ENCODE results near the gene CCDC124. TPM values are rescaled to one million over a fixed set of nuclear protein-coding genes. Genes with fewer than 3 reads are reported as not detected.

Gene CCDC124
- total and polyA plus RNA-seq, 10 of the 15 experiments (the other 5 are each of a cell fraction or from before 2014, with no cell fraction given) = 3.7 to 184 (median 51.8) TPM

DNA sequence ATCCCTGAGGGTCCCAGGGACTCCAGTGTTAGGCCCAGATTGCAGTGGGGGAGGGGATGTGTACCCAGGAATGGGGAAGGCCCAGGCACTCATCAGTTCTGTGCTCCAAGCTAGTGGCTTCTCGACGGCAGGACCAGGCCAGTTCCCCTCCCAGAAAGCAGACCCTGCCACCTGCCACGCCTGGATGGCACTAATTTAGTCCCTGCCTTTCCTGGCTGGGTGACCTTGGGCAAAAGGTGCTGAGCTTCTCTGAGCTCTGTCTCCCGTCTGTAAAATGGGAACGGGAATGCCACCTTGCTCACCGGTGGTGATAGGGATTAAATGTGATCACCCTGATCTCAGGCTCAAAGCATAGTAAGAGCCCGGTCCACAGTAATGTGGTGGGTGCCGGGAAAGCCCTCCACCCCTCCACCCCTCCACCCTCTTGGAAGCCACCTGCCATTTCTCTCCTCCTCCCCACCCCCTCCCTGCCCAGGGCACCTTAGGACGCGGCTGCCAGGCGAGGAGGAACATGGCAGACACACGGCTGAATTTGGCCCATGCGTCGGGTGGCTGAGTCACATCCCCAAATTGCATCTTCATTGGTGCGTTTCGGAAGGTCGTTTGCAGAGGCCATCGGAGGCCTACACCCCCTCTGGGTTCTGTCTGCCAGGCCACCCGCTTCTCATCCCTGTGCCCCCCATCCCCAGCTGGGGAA lies 36.4 kb downstream of the CCDC124 start:
- FAIRE-seq (no peak), DNase-seq (ENCODE audit: low read depth, low spot score) (no peak), ATAC-seq (no peak)
- ChIA-PET POLR2A (no interaction called here), SMC1A (ENCODE audit: uncharacterized antibody, unreplicated experiment) (interaction anchor here (1.2 kb wide), 2 partner anchors 13 to 26 kb away, joined by 3 read pairs; no protein-coding TSS in a partner anchor), RAD21 (ENCODE audit: unreplicated experiment) (interaction anchor here (1.1 kb wide), 1 partner anchor 28 kb away, joined by 4 read pairs; no protein-coding TSS in a partner anchor), CTCF (interaction anchor here (0.9 to 1.1 kb wide), 2 partner anchors 16 to 31 kb away, joined by 3 read pairs; no protein-coding TSS in a partner anchor)
- H2AFZ ChIP-seq (ENCODE audit: control insufficient read depth, low read depth, low read length) = no peak overlapping the region
- H3K27me3 ChIP-seq (replicated peaks in 1 of 2; ENCODE audit: control insufficient read depth in 2 of 2, insufficient read depth in 2 of 2, low read length in 1 of 2) = peaks cover 3 to 11% of the 10 kb centered on the region in 2 experiments
- H3K27ac ChIP-seq (ENCODE audit: control insufficient read depth, insufficient read depth) = no peak overlapping the region
- BruUV-seq (replicated peaks) = no TSS peak
- in situ Hi-C loops (cut with MboI) (no loop called here), intact Hi-C loops (cut with micrococcal nuclease; ENCODE audit: unreplicated experiment) (no loop called here)
- H3K36me3 ChIP-seq (ENCODE audit: control insufficient read depth in 2 of 2, insufficient read depth in 2 of 2, low read length in 1 of 2) = no peaks in the 10 kb centered on the region
- H3K9me3 ChIP-seq (replicated peaks; ENCODE audit: control insufficient read depth, insufficient read depth, low read length) = no peaks in the 10 kb centered on the region
- WGBS (ENCODE audit: insufficient coverage, insufficient replicate concordance, low lambda C conversion rate, missing lambda C conversion rate) = 50% methylated on average over 15 of the region's 19 CpGs
- no peak overlapping the region for H3K4me2 ChIP-seq (ENCODE audit: control insufficient read depth, insufficient read depth)
- no peaks in the 10 kb centered on the region for H3K4me1 ChIP-seq (ENCODE audit: control insufficient read depth, insufficient read depth, low read length)
- H4K20me1 ChIP-seq (ENCODE audit: control insufficient read depth, insufficient read depth) = no peaks in the 10 kb centered on the region; the same call in 1 of the 2 replicates
- no peak overlapping the region for H3K4me3 ChIP-seq
- H3K9ac ChIP-seq (ENCODE audit: control insufficient read depth, insufficient read depth, low read length) = no peak overlapping the region
- no peaks in the 10 kb centered on the region for H3K79me2 ChIP-seq (ENCODE audit: control insufficient read depth, insufficient read depth, low read length)
- TF ChIP-seq, protein P1, sequence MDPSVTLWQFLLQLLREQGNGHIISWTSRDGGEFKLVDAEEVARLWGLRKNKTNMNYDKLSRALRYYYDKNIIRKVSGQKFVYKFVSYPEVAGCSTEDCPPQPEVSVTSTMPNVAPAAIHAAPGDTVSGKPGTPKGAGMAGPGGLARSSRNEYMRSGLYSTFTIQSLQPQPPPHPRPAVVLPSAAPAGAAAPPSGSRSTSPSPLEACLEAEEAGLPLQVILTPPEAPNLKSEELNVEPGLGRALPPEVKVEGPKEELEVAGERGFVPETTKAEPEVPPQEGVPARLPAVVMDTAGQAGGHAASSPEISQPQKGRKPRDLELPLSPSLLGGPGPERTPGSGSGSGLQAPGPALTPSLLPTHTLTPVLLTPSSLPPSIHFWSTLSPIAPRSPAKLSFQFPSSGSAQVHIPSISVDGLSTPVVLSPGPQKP (IDR thresholded peaks at IDR 0.05; ENCODE audit: low read depth, low read length) = no peak
- no peak for TF ChIP-seq NFXL1 (IDR thresholded peaks at IDR 0.05; ENCODE audit: borderline replicate concordance)
- TF ChIP-seq PKNOX1 (IDR thresholded peaks at IDR 0.05) = no peak
- TF ChIP-seq CHD4 (IDR thresholded peaks at IDR 0.05) = no peak
- TF ChIP-seq TCF7 (IDR thresholded peaks at IDR 0.05; ENCODE audit: borderline replicate concordance) = no peak
- TF ChIP-seq, protein P2, sequence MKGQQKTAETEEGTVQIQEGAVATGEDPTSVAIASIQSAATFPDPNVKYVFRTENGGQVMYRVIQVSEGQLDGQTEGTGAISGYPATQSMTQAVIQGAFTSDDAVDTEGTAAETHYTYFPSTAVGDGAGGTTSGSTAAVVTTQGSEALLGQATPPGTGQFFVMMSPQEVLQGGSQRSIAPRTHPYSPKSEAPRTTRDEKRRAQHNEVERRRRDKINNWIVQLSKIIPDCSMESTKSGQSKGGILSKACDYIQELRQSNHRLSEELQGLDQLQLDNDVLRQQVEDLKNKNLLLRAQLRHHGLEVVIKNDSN (IDR thresholded peaks at IDR 0.05; ENCODE audit: borderline replicate concordance, extremely low read length, insufficient read depth, low read depth, low read length) = no peak
- TF ChIP-seq LARP7 (IDR thresholded peaks at IDR 0.05) = no peak
- TF ChIP-seq TAF1 (IDR thresholded peaks at IDR 0.05; ENCODE audit: borderline replicate concordance, low read depth, low read length) = no peak
- TF ChIP-seq ASH2L (IDR thresholded peaks at IDR 0.05; ENCODE audit: borderline replicate concordance, low read depth) = no peak
- TF ChIP-seq KAT2A (conservative IDR thresholded peaks at IDR 0.05; ENCODE audit: control insufficient read depth, low read depth, low read length) = no peak
- TF ChIP-seq RAD21 (IDR thresholded peaks at IDR 0.05; ENCODE audit: insufficient read depth, low read depth, low read length) = no peak
- no peak for TF ChIP-seq USF2 (IDR thresholded peaks at IDR 0.05; ENCODE audit: borderline replicate concordance, low read depth, low read length)
- no peak for TF ChIP-seq SPI1 (IDR thresholded peaks at IDR 0.05; ENCODE audit: borderline replicate concordance, insufficient read depth, low read depth, low read length)
- no peak for TF ChIP-seq TCF3 (IDR thresholded peaks at IDR 0.05; ENCODE audit: borderline replicate concordance, insufficient read depth, low read depth, low read length)
- TF ChIP-seq ZNF274 (IDR thresholded peaks at IDR 0.05; ENCODE audit: insufficient read depth, insufficient read length) = no peak
- TF ChIP-seq, protein P3, sequence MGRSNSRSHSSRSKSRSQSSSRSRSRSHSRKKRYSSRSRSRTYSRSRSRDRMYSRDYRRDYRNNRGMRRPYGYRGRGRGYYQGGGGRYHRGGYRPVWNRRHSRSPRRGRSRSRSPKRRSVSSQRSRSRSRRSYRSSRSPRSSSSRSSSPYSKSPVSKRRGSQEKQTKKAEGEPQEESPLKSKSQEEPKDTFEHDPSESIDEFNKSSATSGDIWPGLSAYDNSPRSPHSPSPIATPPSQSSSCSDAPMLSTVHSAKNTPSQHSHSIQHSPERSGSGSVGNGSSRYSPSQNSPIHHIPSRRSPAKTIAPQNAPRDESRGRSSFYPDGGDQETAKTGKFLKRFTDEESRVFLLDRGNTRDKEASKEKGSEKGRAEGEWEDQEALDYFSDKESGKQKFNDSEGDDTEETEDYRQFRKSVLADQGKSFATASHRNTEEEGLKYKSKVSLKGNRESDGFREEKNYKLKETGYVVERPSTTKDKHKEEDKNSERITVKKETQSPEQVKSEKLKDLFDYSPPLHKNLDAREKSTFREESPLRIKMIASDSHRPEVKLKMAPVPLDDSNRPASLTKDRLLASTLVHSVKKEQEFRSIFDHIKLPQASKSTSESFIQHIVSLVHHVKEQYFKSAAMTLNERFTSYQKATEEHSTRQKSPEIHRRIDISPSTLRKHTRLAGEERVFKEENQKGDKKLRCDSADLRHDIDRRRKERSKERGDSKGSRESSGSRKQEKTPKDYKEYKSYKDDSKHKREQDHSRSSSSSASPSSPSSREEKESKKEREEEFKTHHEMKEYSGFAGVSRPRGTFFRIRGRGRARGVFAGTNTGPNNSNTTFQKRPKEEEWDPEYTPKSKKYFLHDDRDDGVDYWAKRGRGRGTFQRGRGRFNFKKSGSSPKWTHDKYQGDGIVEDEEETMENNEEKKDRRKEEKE (IDR thresholded peaks at IDR 0.05) = no peak
- no peak for TF ChIP-seq SP1 (IDR thresholded peaks at IDR 0.05; ENCODE audit: low read depth, low read length)
